Astrocyte of the cerebellum (primary cell): ENCODE data around the gene LTV1.

ENCODE experiments used
- DNase-seq: peaks from one replicate; pipeline ENCODE4 v3.0.0-alpha.2; 2011; ENCODE audit warnings: low read depth
- H3K4me3 ChIP-seq: 2 replicates; pipeline ENCODE4 v1.5.1; 2011; ENCODE audit warnings: mild to moderate bottlenecking, low read depth, low read length, moderate library complexity
- in situ Hi-C: cut with HindIII; loops from 2 replicates; pipeline ENCODE4 v1.10.0; 2017; ENCODE audit warnings: low sequenced_read_pairs
- TF ChIP-seq, protein P1 (sequence below): IDR thresholded peaks from 2 replicates; pipeline ENCODE4 v1.5.1; 2012; ENCODE audit warnings: low read length, low read depth, moderate library complexity, mild to moderate bottlenecking; ENCODE audit errors: missing control alignments

LTV1 gene

DNA sequence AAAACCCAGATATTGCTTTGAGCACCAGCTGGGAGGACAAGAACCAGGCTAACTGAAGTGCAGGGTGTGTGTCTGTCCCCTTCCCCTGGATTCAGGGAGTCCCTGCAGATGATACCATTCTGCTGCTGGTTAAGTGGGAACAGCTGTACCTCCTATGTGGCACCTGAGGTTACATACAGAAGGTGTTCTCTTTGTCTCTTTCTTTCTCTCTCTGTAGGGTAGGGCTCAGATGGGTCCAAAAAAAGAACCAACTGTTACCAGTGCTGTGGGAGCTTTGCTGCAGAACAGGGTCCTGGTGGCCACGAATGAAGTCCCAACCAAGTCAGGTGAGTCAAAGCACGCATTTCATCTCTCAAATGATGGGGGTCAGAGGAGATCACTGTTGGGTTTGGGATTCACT lies 59.7 kb downstream of the LTV1 start:
- H3K4me3 ChIP-seq: no peak overlapping the region
- DNase-seq: no peak
- TF ChIP-seq, protein P1, sequence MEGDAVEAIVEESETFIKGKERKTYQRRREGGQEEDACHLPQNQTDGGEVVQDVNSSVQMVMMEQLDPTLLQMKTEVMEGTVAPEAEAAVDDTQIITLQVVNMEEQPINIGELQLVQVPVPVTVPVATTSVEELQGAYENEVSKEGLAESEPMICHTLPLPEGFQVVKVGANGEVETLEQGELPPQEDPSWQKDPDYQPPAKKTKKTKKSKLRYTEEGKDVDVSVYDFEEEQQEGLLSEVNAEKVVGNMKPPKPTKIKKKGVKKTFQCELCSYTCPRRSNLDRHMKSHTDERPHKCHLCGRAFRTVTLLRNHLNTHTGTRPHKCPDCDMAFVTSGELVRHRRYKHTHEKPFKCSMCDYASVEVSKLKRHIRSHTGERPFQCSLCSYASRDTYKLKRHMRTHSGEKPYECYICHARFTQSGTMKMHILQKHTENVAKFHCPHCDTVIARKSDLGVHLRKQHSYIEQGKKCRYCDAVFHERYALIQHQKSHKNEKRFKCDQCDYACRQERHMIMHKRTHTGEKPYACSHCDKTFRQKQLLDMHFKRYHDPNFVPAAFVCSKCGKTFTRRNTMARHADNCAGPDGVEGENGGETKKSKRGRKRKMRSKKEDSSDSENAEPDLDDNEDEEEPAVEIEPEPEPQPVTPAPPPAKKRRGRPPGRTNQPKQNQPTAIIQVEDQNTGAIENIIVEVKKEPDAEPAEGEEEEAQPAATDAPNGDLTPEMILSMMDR: no peak
- in situ Hi-C loops: no loop called here

DNA sequence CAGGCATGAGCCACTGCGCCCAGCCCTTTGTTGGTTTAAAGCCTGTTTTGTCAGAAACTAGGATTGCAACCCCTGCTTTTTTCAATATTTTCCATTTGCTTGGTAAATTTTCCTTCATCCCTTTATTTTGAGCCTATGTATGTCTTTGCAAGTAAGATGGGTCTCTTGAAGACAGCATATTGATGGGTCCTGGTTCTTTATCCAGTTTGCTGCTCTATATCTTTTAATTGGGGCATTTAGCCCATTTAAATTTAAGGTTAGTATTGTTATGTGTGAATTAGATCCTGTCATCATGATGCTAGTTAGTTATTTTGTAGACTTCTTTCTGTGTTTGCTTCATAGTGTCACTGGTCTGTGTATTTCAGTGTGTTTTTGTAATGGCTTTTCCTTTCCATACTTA lies 67.9 kb downstream of the LTV1 start:
- in situ Hi-C loops: no loop called here
- DNase-seq: no peak
- no peak overlapping the region for H3K4me3 ChIP-seq
- TF ChIP-seq, protein P1: no peak

DNA sequence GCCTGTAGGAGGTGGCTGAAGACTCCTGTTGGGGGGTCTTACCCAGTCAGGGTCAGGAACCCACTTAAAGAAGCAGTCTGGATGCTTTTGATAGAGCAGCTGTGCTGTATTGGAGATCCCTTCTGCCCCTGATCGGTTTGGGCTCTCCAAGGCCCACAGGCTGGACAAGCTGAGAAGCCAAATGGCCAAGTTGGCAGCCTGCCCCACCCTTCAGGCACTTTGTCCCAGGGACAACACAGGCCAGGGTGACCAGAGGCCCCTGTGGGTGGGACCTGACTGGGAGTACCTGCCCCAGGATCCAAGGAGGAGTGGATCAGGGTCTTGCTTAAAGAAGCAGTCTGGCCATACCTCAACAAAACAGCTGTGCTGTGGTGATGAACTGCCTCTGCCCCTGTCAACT lies 69.5 kb downstream of the LTV1 start:
- no peak overlapping the region for H3K4me3 ChIP-seq
- in situ Hi-C loops: no loop called here
- TF ChIP-seq, protein P1: no peak
- DNase-seq: no peak
